PFSK-1 (cell line): ENCODE data around the gene NOTO.

Experiments
- POLR2AphosphoS5 ChIP-seq: IDR thresholded peaks from 2 replicates; pipeline ENCODE4 v1.6.1; 2012; ENCODE audit warnings: low read depth, mild to moderate bottlenecking, control low read depth, low read length, moderate library complexity
- TAF1 ChIP-seq: IDR thresholded peaks from 2 replicates; pipeline ENCODE4 v1.6.1; 2012; ENCODE audit warnings: low read length, control low read depth, borderline replicate concordance; ENCODE audit not compliant: insufficient read depth

GRCh38 chr2:73208258-73208657 lies 5.9 kb downstream of the NOTO start:
- TF ChIP-seq TAF1 = no peak
- TF ChIP-seq POLR2AphosphoS5 = no peak
